Lung (tissue), 12 donors: ENCODE results near the gene CPM. TPM values are rescaled to one million over a fixed set of nuclear protein-coding genes. Genes with fewer than 3 reads are reported as not detected.

Experiments
- ATAC-seq: fragments of 200-7000 bp; cut with Tn5 transposase; one replicate; pipeline ENCODE4 v1.9.1; 2020; ENCODE audit warnings: moderate number of reproducible peaks; ENCODE audit not compliant: insufficient read depth, low FRiP score
- DNase-seq, 3 donors: peaks; one replicate each; pipeline ENCODE4 v3.0.0-alpha.2; 2013 to 2017
- H3K27ac ChIP-seq, 2 donors: one replicate each; pipeline ENCODE4 v1.5.1; 2013; ENCODE audit warnings: mild to moderate bottlenecking in 2 of 2, moderate library complexity in 2 of 2, control low read depth in 1 of 2, inconsistent platforms in 1 of 2, low read depth in 1 of 2, low read length in 1 of 2
- H3K27me3 ChIP-seq, 3 donors: one replicate each; pipeline ENCODE4 v1.5.1; 2013; ENCODE audit warnings: low read length in 2 of 3; ENCODE audit not compliant: control insufficient read depth in 3 of 3, insufficient read depth in 3 of 3
- H3K36me3 ChIP-seq, 4 donors: one replicate each; pipeline ENCODE4 v1.5.1; 2013; ENCODE audit warnings: low read length in 4 of 4, mild to moderate bottlenecking in 1 of 4, moderate library complexity in 1 of 4; ENCODE audit not compliant: control insufficient read depth in 4 of 4, insufficient read depth in 4 of 4
- H3K4me1 ChIP-seq, 5 donors: one replicate each; pipeline ENCODE4 v1.5.1; 2013; ENCODE audit warnings: low read length in 5 of 5, mild to moderate bottlenecking in 2 of 5, moderate library complexity in 1 of 5; ENCODE audit not compliant: control insufficient read depth in 5 of 5, insufficient read depth in 5 of 5
- H3K4me3 ChIP-seq: one replicate; pipeline ENCODE4 v1.5.1; 2013; ENCODE audit warnings: mild to moderate bottlenecking, control low read depth, moderate library complexity
- H3K9ac ChIP-seq, 2 donors: one replicate each; pipeline ENCODE4 v1.5.1; 2013; ENCODE audit warnings: low read length in 2 of 2, control low read depth in 1 of 2; ENCODE audit not compliant: insufficient read depth in 1 of 2
- H3K9me3 ChIP-seq, 4 donors: one replicate each; pipeline ENCODE4 v1.5.1; 2013; ENCODE audit warnings: low read length in 3 of 4, mild to moderate bottlenecking in 1 of 4, moderate library complexity in 1 of 4; ENCODE audit not compliant: control insufficient read depth in 4 of 4, insufficient read depth in 3 of 4
- CTCF ChIP-seq: IDR thresholded peaks from 2 replicates; pipeline ENCODE4 v1.5.1; 2012; ENCODE audit warnings: mild to moderate bottlenecking; ENCODE audit errors: control extremely low read depth, extremely low read depth
- WGBS, 2 donors: extraction: QIAGEN DNeasy Blood & Tissue Kit; methylation state at CpG; one replicate each; pipeline ENCODE4 v1.1.7; 2013; 5-methylcytosine and 5-hydroxymethylcytosine counted together
- polyA plus RNA-seq, 2 donors: library from polyadenylated mRNA; stranded (reverse); fragments of 200-250 nt; gene quantifications; one replicate each; pipeline ENCODE4 v1.2.1, GENCODE V29; 2013
- total RNA-seq, 2 donors: library from RNA; depleted of rRNA in 1 of 2; stranded (reverse); fragments of >200 nt in 1 of 2; gene quantifications; one replicate each; pipeline ENCODE4 v1.2.1, GENCODE V29; 2014 to 2021
- donor health status: control.
- donor health status: control.
- donor health status: Bipolar disorder and iron deficiency.
- donor health status: healthy.
- donor health status: DM: yes; HTN: yes; CAD: no.

Gene CPM
- total and polyA plus RNA-seq, 4 donors: 66.6 to 241 (median 136) TPM

DNA sequence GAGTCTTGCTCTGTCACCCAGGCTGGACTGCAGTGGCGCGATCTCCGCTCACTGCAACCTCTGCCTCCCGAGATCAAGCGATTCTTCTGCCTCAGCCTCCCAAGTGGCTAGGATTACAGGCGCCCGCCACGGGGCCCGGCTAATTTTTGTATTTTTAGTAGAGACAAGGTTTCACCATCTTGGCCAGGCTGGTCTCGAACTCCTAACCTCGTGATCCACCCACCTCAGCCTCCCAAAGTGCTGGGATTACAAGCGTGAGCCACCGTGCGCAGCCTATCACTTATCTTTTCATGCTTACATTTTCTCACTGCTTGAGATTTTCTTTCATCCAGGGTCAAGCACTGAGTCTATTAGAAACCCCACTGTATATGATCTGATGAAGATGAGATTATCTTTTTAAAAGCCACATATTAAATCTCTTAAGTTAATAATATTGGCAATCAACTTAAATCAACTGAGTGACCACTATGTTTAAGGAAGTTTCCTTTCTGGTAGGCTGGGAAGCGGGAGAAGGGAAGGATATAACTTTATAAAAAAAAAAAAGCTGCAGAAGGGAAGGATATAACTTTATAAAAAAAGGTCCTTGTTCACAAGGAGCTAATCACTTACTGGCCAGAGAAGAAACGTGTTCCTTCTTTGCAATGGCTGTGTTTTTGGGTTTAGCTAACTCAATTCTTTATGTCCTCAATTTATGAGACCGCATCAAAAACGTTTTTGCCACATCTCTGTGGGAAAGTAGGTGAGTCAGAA is 126.3 kb downstream of the CPM start:
- Histone ChIP-seq H3K36me3 (peaks cover 0 to 9% (median 3%) of the 10 kb centered on the region in 4 donors), H3K9ac (peak overlapping the region in 1 of 2 donors; percentile 90), H3K27ac (no peak overlapping the region), H3K4me1 (peaks cover 0 to 5% (median 0%) of the 10 kb centered on the region in 5 donors), H3K9me3 (no peaks in the 10 kb centered on the region), H3K27me3 (peaks cover 0 to 3% (median 0%) of the 10 kb centered on the region in 3 donors), H3K4me3 (no peak overlapping the region)
- no peak for ATAC-seq
- WGBS, 2 donors: 83 to 84% methylated on average over 18 of the region's 18 CpGs
- no peak for TF ChIP-seq CTCF
- peak in 1 of 3 donors; percentile 8 for DNase-seq

DNA sequence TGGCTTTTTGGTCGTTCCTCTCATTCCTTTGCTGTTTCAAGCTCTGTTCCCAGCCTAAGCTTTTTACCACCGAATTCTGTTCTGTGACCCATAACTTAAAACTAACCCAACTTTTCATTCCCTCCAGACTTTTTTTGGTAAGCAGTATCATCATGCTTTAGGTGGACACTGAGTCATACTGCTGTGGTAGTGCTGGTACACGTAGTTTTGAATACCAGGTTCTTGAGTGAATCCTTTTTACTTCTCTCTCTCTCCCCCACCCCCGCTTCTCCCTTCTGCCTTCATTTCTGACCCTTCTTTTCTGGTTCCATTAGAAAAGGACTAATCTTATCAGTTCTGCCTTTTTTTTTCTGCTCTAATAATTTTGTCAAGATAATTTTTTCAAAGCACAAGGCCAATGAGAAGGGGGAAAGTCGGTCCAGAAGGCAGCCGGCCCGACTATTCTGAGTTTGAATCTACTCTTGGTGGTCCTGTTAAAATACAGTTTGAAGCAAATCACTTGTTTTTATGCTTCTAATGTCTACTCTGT is 127.3 kb downstream of the CPM start:
- peaks cover 0 to 9% (median 3%) of the 10 kb centered on the region in 4 donors for H3K36me3 ChIP-seq
- H3K27ac ChIP-seq: no peak overlapping the region
- H3K9ac ChIP-seq: no peak overlapping the region
- H3K4me1 ChIP-seq: peaks cover 0 to 5% (median 0%) of the 10 kb centered on the region in 5 donors
- DNase-seq (no peak), ATAC-seq (no peak)
- H3K27me3 ChIP-seq: peaks cover 0 to 3% (median 0%) of the 10 kb centered on the region in 3 donors
- no peaks in the 10 kb centered on the region for H3K9me3 ChIP-seq
- TF ChIP-seq CTCF: no peak
- WGBS, 2 donors: 95 to 96% methylated on average over 7 of the region's 7 CpGs
- H3K4me3 ChIP-seq: no peak overlapping the region

GRCh38 chr12:68804657-68805591 is 128.0 kb downstream of the CPM start:
- H3K27me3 ChIP-seq: peaks cover 0 to 3% (median 0%) of the 10 kb centered on the region in 3 donors
- no peak overlapping the region for H3K4me3 ChIP-seq
- H3K9ac ChIP-seq: no peak overlapping the region
- DNase-seq (peak in 1 of 3 donors; percentile 13), ATAC-seq (no peak)
- H3K4me1 ChIP-seq: peaks cover 0 to 5% (median 0%) of the 10 kb centered on the region in 5 donors
- H3K27ac ChIP-seq: no peak overlapping the region
- 85 to 89% methylated on average over 32 of the region's 32 CpGs for WGBS, 2 donors
- no peak for TF ChIP-seq CTCF
- no peaks in the 10 kb centered on the region for H3K9me3 ChIP-seq
- peaks cover 0 to 8% (median 3%) of the 10 kb centered on the region in 4 donors for H3K36me3 ChIP-seq
